ENCODE measurements around the gene IL13RA1.
A peak's percentile ranks its signal among the peaks of the same experiment; 100 is the strongest.
"Not testable (repeated sequence)": the region's sequence is repeated elsewhere in the genome, so short reads cannot be mapped to it uniquely, and the experiment has no call there.

The IL13RA1 gene

GRCh38 chrX:118726887-118727685 is at the start of gene IL13RA1:
Gene IL13RA1, plus strand, starts transcription at chrX:118727606. Its CDS starts 33 bp downstream, at chrX:118727639.
- peak; percentile 16 to 48 for DNase-seq

GRCh38 chrX:118679290-118679689 is 48.1 kb upstream of the IL13RA1 start:
- DNase-seq: no peak

DNA sequence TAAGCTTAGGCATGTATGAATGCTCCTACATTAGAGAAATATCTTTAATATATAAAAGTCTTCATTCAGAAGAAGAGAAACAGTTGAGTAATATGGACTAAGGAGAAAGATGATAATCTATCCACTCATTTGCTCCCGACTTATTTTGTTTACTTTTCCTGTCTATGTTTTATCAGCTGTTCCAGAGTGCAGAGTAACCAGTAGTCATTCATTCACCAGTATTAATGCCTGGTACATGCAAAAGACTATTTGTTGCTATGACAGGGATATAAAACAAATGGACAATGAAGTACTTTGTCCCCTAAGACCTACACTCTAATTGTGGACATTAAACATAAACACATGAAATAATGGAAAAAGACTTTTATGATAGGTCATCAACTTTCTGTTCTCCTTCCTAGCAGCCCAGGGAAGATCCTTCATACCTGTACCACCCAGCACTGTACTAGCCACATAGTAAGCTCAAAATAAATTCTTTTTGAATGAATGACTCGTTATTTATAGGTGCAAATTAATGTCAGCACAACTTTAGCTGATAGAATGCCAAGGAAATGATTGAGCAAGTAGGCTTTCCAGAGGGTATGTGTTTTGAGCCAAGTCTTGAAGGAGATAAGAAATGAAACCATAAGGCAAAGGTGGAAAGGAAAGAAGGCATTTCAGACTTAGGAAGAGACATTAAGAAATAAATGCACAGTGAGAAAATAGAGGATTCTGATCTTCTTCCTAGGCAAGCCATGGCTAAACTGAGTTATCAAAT is 45.0 kb upstream of the IL13RA1 start:
- no peak for DNase-seq

DNA sequence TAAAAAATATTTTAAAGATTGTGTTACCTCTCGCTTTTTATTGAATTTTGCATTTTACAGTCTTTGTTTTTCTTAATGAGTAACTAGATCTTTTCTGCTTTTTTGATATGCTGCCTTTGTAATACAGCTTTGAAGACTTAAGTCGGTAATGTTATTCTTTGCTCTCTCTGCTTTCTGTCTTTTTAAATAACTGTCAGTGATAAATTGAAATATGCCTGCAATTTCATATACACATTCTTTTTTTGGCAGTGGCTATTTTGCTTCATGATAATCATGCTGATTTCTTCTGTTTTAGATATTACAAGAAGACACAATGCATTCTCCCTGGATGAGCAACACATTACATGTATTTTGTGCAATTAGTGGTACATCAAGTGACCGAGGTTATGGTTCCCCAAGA is 42.0 kb upstream of the IL13RA1 start:
- no peak for DNase-seq

- DNase-seq: no peak
Measured at GRCh38 chrX:118688935-118689334, 38.5 kb upstream of the IL13RA1 start.

DNA sequence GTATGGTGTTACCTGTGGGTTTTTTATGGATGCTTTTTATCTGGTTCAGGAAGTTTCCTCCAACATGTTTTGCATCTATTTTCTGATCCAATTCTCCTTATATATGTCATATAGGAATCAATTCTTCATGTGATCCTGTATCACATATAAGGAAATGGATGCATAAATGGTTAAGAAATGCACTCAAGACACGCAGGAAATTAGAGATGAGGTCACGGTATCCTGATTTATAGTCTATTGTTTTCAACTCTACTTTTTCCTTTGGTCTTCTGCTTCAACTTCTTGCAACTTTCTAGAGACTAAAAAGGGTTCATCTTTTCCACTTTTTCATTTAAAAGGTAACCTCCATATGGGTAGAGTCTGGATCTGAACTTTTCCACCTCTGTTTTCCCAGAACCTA is 33.6 kb upstream of the IL13RA1 start:
- no peak for DNase-seq

DNA sequence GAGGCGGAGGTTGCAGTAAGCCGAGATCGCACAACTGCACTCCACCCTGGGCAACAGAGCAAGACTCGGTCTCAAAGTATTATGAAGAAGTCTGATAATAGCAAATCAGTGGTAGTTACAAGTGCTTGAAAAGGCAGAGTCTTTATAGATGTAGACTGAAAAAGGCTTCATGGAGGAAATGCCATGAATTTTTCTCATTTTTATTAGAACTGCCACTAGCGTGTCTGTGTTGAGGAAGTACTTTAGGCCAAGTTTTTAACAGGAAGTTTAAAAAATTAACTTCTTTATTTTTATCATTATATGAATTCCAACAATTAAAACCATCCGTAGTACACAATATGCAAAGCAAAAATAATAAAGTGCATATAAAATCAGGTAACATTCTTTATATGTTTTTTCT is 32.8 kb upstream of the IL13RA1 start:
- no peak for DNase-seq

- no peak for DNase-seq
Measured at GRCh38 chrX:118698516-118699170, 28.8 kb upstream of the IL13RA1 start.

DNA sequence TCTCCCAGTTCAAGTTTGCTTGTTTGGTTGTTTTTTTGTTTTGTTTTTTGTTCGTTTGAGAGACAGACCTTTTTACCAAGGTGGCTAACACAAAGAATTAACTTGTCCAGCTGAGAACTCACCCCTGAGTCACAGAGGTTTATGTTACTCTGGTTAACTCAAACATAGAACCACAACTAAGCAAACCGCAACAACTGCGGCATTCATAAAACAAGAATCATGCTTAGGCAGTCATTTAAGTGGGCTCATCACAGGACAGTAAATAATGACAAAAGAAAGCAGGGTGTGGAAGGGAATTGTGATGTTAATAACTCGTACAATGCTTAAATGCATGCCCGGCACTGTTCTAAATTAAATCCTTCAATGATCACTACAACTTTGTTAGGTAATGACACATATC is 24.7 kb upstream of the IL13RA1 start:
- no peak for DNase-seq

- DNase-seq: no peak
Measured at GRCh38 chrX:118706681-118707080, 20.7 kb upstream of the IL13RA1 start.

GRCh38 chrX:118714521-118714920 is 12.9 kb upstream of the IL13RA1 start:
- DNase-seq: no peak

DNA sequence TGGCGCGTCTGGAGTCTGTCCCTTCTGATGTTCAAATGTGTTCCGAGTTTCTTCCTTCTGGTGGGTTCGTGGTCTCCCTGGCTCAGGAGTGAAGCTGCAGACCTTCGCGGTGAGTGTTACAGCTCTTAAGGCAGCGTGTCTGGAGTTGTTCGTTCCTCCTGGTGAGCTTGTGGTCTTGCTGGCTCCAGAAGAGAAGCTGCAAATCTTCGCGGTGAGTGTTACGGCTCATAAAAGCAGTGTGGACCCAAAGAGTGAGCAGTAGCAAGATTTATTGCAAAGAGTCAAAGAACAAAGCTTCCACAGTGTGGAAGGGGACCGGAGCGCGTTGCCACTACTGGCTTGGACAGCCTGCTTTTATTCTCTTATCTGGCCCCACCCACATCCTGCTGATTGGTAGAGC is 11.5 kb upstream of the IL13RA1 start:
- DNase-seq: not testable (repeated sequence)

- DNase-seq: not testable (repeated sequence)
Measured at GRCh38 chrX:118716833-118717232, 10.6 kb upstream of the IL13RA1 start.

DNA sequence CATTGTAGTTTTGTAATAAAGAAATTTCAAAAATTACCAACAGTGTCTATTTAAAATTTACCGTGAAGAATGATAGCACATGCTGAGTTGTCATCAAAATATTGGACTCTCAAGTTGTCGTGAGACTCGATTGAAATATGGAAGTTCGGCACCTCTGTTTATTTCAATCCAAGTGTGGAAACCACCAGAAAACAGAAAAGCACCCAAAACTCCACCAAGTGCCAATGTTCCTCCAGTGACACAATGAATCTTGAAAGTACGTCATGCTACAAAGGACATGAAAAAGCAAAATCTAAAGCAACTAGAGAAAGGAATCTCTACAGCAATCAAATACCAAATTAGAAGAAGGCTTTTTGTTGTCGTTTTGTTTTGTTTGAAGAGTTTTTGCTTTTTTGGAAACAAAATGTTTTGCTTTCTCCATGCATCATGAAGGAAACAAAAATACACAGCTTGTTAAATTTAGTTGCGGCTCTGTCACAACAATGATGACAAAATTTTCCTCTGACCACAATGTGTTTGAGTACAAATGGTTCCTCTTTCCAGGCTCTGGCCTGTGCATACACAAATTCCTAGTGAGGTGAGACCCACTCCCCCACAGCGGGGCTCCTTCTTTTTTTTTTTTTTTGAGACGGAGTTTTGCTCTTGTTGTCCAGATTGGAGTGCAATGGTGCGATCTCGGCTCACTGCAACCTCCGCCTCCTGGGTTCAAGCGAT is 9.6 kb upstream of the IL13RA1 start:
- DNase-seq: no peak

GRCh38 chrX:118718737-118719136 is 8.7 kb upstream of the IL13RA1 start:
- no peak for DNase-seq

DNA sequence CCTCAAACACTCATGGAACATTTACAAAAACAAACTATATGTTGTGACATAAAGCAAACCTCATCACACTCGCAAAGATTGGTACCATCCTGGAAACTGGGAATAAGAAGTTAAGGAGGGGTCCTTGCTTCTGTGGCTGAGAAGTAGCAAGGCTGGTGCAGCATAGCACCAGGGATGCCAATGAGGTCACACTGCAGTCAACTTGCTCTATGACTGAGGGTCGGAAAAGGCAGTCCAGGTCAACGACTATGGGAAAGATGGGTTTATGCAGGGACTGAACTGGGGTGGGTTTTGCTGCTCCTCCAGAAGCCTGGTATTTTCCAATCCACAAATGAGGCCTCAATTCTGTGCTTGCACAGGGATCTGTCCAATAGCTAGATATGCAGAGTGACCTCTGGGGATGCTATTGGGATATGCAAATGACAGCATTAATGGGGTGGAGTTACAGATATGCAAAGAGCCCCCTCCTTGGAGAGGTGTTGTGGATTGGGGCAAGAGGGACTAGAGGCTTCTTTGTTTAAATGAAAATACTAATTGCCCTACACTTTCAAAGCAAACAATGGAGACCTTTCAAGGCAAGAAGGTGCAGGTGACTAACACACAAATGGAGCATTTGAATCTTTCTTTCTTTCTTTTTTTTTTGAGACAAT is 7.2 kb upstream of the IL13RA1 start:
- no peak for DNase-seq

- DNase-seq: no peak
Measured at GRCh38 chrX:118723376-118723775, 4.0 kb upstream of the IL13RA1 start.

DNA sequence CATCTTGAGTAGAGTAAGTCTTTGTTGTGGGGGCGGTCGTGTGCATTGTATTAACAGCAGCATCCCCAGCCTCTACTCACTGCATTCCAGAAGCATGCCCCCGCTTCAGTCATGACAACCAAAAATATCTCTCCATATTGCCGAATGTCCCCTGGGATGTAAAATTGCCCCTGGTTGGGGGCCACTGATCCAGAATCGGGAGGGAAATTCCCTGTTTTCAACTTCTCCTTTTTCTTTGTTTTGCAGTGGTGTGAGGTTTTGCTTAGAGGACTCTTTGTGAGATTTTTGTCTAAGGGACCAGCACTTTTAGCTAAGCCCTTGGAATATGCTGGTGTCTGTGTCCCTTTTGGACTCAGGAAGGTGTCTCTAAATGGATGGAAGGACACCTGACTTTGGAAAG is 3.0 kb upstream of the IL13RA1 start:
- no peak for DNase-seq

DNA sequence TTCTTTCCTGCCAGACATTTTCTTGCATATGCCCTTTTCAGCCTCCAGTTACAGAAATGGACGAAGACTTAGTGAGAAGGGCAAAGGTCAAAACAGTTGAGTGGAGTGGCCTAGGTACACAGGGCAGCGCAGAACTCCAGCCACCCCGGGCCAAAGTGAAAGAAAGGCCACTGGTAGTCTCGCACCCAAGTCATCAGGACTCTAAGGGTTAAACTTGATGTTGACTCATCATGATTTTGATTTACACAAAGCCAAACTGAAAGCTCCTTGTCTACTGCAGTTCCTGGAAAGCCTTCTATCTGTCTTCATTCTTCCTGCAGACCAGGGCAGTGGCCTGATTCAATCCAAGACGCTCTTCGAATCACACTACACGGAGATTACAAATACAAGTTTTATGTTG is 2.6 kb upstream of the IL13RA1 start:
- no peak for DNase-seq

DNA sequence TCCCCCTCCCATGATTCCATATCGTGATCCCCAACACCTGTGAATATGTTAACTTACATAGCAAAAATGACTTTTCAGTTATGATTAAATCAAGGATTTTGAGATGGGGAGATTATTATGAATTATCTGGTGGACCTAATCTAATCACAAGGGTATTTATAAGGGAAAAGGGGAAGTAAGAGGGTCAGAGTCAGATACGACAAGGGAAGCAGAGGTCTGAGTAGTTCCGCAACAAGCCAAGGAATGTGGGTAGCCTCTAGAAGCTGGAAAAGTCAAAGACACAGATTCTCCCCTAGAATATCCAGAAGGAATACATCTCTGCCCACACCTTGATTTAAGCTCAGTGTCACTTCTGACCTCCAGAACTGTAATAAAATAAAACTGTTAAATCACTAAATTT is 1.0 kb upstream of the IL13RA1 start:
- DNase-seq: no peak

DNA sequence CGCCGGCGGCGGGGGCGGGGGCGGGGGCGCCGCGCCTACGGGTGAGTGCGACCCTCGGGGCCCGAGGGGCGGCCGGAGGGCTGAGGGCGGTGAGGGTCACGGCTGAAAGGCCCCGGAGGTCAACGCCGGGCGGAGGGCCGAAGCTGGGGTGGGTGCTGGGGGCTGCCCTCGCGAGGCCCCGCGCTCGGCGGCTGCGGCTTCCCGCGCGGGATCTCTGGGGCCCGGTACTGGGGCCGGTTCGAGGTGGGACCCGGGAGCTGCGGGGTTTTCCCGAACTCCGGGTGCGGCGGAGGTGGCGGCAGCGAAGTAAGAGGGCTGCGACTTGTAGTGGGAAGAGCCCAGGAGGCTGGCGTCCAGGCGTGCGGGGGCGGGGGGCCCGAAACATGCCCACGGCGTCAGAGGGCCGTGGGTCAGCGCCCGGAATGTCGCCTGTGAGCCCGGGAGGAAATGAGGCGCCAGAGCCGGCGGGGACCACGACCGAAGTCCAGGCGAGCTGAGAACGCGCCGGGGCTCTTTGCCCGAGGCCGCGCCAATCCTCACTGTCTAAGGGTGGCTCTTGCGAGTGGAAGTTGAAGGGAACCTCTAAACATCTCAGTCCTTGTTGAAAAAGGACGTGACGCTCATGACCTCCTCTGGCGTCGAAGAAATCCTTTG is 407 bp downstream of the IL13RA1 start:
- peak in 1 of 2 donors; percentile 2 for DNase-seq

GRCh38 chrX:118729042-118729652 is 1.7 kb downstream of the IL13RA1 start:
- no peak for DNase-seq
